Adipose tissue (tissue), 3 donors: ENCODE results near the gene OR4N5. TPM values are rescaled to one million over a fixed set of nuclear protein-coding genes. Genes with fewer than 3 reads are reported as not detected.

Source experiments
- H3K27ac ChIP-seq: one replicate; pipeline ENCODE4 v1.5.1; 2013; ENCODE audit warnings: low read depth, low read length
- WGBS, 3 donors: extraction: QIAGEN DNeasy Blood & Tissue Kit; methylation state at CpG; one replicate each; pipeline ENCODE4 v1.1.7; 2013; 5-methylcytosine and 5-hydroxymethylcytosine counted together
- polyA plus RNA-seq, 3 donors: library from polyadenylated mRNA; stranded (reverse); fragments of 200-250 nt; gene quantifications; one replicate each; pipeline ENCODE4 v1.2.3, GENCODE V29; 2013
- donor health status: healthy with polysubstance abuse.
- donor health status: Bipolar disorder and iron deficiency.
- donor health status: healthy.

The OR4N5 gene
- polyA plus RNA-seq, 3 donors: not detected

DNA sequence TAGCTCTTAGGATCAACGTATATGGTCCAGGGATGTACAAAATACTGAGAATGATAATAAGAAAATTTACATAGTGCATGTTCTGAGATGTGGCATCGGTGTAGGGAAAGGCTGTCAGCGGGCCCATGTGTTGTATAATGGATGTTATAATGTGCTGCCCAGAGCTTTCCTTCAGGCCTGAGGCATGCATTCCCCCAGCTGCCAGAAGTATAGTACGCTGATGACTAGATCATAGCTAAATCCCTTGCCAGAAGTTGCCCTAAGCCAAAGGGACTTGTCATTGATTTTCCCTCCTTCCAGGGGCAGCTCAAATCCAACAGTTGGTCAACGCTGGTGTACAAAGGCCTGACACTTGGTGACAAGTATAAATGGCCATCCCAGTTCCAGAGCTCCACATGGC is 45.6 kb downstream of the OR4N5 start:
- 52 to 54% (median 54%) methylated on average over 5 of the region's 5 CpGs for WGBS, 3 donors
- H3K27ac ChIP-seq: no peak overlapping the region

DNA sequence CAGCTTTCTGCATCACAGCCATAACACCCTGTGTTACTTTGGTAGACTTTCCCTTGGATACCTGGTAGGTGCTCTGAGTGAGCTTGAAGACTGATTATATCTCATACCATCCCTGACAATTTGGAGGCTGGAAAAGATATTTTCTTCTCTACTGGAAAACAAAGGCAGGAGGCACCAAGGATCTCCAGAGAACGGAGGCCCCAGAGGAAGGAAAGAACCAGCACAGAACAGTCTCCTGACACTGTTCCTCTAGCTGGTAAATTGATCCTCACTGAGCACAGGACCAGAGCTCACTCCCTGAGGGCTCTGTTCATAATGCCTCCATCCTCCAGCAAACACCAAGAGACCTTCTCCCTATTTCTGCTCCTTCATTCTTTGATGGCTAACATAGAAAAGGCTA is 52.0 kb downstream of the OR4N5 start, which contains the start of gene OR11G2:
OR11G2 (plus strand) TSS at position 301 of the 400 bp plus-strand sequence. CDS start 6,542 bp downstream, outside the sequence.
- WGBS, 3 donors: 56 to 63% (median 63%) methylated on average over 1 of the region's 1 CpG
- H3K27ac ChIP-seq: no peak within 1 kb of the TSS

GRCh38 chr14:20191396-20191795 is 52.8 kb downstream of the OR4N5 start:
- no peak overlapping the region for H3K27ac ChIP-seq
- 70 to 84% (median 82%) methylated on average over 3 of the region's 3 CpGs for WGBS, 3 donors

GRCh38 chr14:20194101-20194500 is 55.5 kb downstream of the OR4N5 start:
- no peak overlapping the region for H3K27ac ChIP-seq

Other genes with a start within 250 kb of the OR4N5 start
- not detected for gene OR4K5, start 218.2 kb upstream of the OR4N5 start, polyA plus RNA-seq
- gene OR4K1, start 207.9 kb upstream of the OR4N5 start, polyA plus RNA-seq: not detected
- not detected for gene OR4K15, start 163.2 kb upstream of the OR4N5 start, polyA plus RNA-seq
- not detected for gene OR4Q2, start 136.7 kb upstream of the OR4N5 start, polyA plus RNA-seq
- not detected for gene OR4K14, start 119.5 kb upstream of the OR4N5 start, polyA plus RNA-seq
- gene OR4K13, start 102.8 kb upstream of the OR4N5 start, polyA plus RNA-seq: not detected
- not detected for gene OR4L1, start 78.8 kb upstream of the OR4N5 start, polyA plus RNA-seq
- not detected for gene OR4K17, start 28.1 kb upstream of the OR4N5 start, polyA plus RNA-seq
- not detected for gene OR11G2, start 52.1 kb downstream of the OR4N5 start, polyA plus RNA-seq
- not detected for gene OR11H6, start 84.9 kb downstream of the OR4N5 start, polyA plus RNA-seq
- not detected for gene OR11H7, start 90.2 kb downstream of the OR4N5 start, polyA plus RNA-seq
- gene OR11H4, start 100.5 kb downstream of the OR4N5 start, polyA plus RNA-seq: not detected
- 10 to 100 TPM in 1 of 3 donors, 1 to 10 TPM in 2; 3.7 to 10.1 (median 5.0) TPM for gene TTC5, start 167.1 kb downstream of the OR4N5 start, polyA plus RNA-seq
- 10 to 100 TPM; 27.7 to 59.4 (median 40.7) TPM for gene CCNB1IP1, start 194.5 kb downstream of the OR4N5 start, polyA plus RNA-seq
- 10 to 100 TPM in 2 of 3 donors, 1 to 10 TPM in 1; 8.7 to 16.9 (median 11.0) TPM for gene PARP2, start 204.8 kb downstream of the OR4N5 start, polyA plus RNA-seq